ENCODE data around the gene DCC. TPM values are rescaled to one million over a fixed set of nuclear protein-coding genes. Genes with fewer than 3 reads are reported as not detected.

The DCC gene
- total RNA-seq, 2 donors from 2014 or later = 0.03 TPM; not detected in 1

DNA sequence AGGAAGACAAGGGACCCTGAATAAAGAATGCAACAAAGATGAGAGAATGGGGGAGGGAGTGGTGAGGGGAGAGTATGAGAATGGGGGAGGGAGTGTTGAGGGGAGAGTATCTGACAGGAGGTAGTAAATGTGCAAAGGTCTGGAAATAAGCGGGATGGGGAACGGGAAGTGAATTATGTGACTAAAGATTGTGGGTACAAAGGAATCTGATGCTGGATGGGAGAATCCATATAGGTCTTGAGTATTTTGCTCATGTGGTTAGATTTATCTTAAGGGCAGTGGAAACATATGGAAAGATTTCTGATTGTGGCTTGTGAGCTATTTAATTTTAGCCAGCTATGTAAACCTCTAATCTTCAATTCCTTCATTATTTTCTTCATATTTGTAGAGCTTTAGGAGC, 593.4 kb downstream of the DCC start:
- ATAC-seq (no peak), DNase-seq (no peak)
- intact Hi-C loops (cut with DNase I) = no loop called here

DNA sequence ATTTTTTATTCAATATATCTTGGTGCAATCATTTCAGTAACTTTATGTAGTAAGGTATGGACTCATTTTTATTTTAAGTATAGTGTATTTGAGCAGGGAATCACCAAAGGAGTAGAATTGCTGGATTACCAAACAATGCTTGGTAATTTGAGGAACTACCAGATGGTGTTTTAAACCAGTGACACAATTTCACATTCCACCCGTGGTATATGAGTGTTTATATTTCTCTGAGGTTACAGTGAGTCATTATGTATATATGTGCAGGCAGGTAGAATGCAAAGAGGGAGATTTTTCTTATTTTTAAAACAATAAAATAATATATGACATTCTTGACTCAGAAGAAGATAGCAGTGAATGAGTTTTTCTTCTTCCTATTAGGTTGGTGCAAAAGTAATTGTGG, 596.9 kb downstream of the DCC start:
- ATAC-seq (no peak), DNase-seq (no peak)
- intact Hi-C loops (cut with DNase I) = no loop called here

DNA sequence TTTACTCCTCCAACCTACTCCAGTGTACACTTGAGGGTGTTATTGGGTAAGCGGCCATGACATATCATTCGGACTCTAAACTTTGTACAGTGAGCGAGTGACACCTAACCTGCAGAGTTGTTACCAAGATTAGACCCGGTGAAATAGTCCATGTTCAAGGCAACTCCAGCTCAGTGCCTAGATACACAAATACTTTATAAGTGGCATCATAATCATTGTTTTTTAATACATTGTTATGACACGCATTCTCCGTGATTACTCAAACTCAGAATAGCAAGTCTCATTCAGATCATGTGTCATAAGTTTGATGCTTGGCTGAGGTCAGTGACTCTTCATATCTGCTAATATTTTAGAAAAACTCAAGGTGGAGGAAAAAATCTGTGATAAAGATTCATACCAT, 597.8 kb downstream of the DCC start:
- intact Hi-C loops (cut with DNase I) = no loop called here
- no peak for DNase-seq
- no peak for ATAC-seq

GRCh38 chr18:52945552-52945951, 605.6 kb downstream of the DCC start:
- DNase-seq (no peak), ATAC-seq (no peak)
- intact Hi-C loops (cut with DNase I) = no loop called here

DNA sequence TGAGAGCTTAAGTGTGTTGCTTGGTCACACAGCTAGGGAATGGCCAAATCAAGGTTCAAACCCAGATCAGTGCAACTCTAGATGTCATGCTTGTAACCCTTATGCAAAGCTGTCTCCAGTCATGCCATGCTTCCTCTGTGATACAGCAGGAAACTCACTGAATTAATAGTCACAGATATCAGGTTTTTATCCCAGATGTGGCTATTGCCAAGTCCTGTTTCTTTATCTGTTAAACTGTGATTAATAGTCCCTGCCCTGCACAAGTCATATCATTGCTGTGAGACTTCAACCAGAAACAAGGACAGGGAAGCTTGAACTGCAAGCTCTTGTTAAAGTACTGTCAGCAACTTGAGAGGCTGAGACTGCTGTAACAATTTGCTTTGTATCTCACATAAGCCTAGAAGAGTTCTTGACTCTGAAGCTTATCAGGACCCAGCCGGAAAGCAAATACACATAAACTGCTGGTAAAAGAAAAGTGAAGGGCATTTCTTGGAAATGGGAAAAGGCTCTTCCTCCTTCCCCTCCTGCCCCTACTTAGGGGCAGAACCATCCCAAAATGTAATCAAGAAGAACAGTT, 609.0 kb downstream of the DCC start:
- no peak for DNase-seq
- intact Hi-C loops (cut with DNase I) = no loop called here
- no peak for ATAC-seq

- no peak for DNase-seq
- intact Hi-C loops (cut with DNase I) = no loop called here
- no peak for ATAC-seq
Observed at GRCh38 chr18:52950155-52950554, 610.2 kb downstream of the DCC start.

GRCh38 chr18:52953387-52953786, 613.4 kb downstream of the DCC start:
- no peak for ATAC-seq
- intact Hi-C loops (cut with DNase I) = no loop called here
- DNase-seq = no peak

- DNase-seq (no peak), ATAC-seq (no peak)
- intact Hi-C loops (cut with DNase I) = no loop called here
Observed at GRCh38 chr18:52963481-52963880, 623.5 kb downstream of the DCC start.

- DNase-seq = no peak
- ATAC-seq = no peak
- intact Hi-C loops (cut with DNase I) = no loop called here
Observed at GRCh38 chr18:52970686-52971085, 630.7 kb downstream of the DCC start.

DNA sequence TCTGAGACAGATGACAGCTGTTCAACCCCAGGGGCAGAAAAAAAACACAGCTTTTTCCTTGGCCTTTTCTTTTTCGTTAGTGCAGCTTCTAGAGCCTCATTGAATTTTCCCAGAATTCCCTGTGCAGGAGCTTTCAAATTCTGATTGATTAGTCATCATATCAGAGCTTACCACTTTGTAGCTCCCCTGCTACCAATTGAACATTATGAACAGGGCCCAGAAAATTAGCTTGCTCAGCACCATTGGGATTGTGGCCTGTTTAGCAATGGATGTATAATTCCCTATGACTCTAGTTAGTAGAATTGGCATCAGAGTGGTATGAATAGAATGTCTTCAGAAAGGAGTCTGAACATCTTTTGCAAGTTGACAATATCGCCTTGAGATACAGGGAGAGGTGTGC, 631.1 kb downstream of the DCC start:
- DNase-seq (no peak), ATAC-seq (no peak)
- intact Hi-C loops (cut with DNase I) = no loop called here

GRCh38 chr18:52979892-52980291, 639.9 kb downstream of the DCC start:
- intact Hi-C loops (cut with DNase I) = no loop called here
- no peak for ATAC-seq
- DNase-seq = no peak

- DNase-seq = no peak
- ATAC-seq = no peak
- intact Hi-C loops (cut with DNase I) = no loop called here
Observed at GRCh38 chr18:52991246-52991645, 651.2 kb downstream of the DCC start.

DNA sequence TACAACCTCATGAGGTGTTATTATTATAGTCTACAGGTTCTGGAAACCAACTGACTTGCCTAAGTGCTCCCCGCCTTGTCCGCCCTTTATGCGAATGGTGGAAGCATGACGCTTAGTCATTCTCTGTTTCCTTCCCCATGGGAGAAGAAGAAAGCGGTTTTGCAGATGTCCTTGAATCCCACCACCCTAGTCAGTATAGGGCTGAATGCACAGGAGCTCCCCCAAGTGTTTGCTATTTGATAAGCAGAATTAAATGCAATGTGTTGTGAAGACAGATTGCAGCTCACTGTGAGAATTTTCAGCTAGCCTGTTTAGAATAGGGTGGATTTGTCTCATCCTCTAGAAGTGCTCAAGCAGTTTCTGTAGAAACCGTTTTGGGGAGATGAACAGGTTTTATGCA, 652.0 kb downstream of the DCC start:
- intact Hi-C loops (cut with DNase I) = no loop called here
- no peak for DNase-seq
- no peak for ATAC-seq

- intact Hi-C loops (cut with DNase I) = no loop called here
- ATAC-seq (no peak), DNase-seq (no peak)
Observed at GRCh38 chr18:52995875-52996274, 655.9 kb downstream of the DCC start.

DNA sequence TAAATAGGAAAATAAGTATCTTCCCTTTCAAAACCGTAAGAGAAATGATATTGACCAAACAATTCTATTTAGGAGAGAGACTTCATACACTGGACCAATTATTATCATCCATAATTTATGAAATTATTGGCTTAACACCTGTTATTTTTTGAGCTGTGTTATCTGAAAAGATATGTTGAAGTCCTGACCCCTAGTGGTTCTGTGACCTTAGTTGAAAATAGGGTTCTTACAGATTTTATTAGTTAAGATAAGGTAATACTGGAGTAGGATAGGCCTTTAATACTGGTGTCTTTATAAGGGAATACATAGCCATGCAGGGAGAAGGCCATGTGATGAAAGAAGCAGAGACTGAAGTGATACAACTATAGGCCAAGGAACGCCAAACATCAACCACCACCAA, 659.6 kb downstream of the DCC start:
- ATAC-seq (no peak), DNase-seq (no peak)
- intact Hi-C loops (cut with DNase I) = no loop called here

- DNase-seq (no peak), ATAC-seq (no peak)
- intact Hi-C loops (cut with DNase I) = no loop called here
Observed at GRCh38 chr18:53004798-53005197, 664.8 kb downstream of the DCC start.

- intact Hi-C loops (cut with DNase I) = no loop called here
Observed at GRCh38 chr18:53018791-53019190, 678.8 kb downstream of the DCC start.

GRCh38 chr18:53025247-53025646, 685.2 kb downstream of the DCC start:
- no peak for ATAC-seq
- intact Hi-C loops (cut with DNase I) = no loop called here
- no peak for DNase-seq

More at GRCh38 chr18:53018791-53019190, 678.8 kb downstream of the DCC start:
- ATAC-seq = no peak
- DNase-seq = no peak

DNA sequence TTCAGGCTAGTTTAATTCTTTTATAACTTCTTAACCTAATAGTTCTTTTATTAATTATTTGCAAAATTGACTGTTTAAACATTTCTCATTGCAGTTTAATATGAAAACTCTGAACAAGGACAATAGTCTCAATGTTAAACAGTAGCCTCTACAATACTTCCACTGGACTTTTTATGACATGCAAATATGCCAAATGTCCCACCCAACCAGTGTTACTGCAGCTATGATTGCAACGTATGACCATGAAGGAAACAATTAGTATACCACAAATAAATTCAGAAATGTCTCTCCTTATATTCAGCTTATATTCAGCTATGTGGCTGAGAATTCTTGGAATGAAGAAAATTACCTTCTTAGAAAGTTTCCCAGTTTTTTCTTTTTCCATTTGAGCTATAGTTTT, 688.6 kb downstream of the DCC start:
- intact Hi-C loops (cut with DNase I) = no loop called here
- ATAC-seq (no peak), DNase-seq (no peak)

DNA sequence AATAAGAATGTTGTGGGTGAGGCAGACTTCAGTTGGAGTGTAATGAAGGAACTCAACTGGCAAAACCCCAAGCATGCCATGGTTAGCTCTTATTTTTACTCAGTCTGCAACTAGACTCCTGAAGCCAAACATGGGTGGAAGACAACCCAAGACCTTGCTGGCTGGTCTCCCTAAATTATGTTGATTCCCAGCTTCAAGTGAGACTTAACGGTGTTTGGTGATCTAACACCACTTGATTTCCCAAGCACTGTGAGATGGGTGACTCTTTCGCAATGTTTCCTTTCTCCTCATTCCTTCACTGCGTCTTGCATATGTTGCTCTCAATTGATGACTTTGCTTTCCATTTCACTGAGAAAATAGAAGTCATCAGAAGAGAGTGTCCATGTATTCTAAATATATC, 693.1 kb downstream of the DCC start:
- intact Hi-C loops (cut with DNase I) = no loop called here
- DNase-seq (no peak), ATAC-seq (no peak)

DNA sequence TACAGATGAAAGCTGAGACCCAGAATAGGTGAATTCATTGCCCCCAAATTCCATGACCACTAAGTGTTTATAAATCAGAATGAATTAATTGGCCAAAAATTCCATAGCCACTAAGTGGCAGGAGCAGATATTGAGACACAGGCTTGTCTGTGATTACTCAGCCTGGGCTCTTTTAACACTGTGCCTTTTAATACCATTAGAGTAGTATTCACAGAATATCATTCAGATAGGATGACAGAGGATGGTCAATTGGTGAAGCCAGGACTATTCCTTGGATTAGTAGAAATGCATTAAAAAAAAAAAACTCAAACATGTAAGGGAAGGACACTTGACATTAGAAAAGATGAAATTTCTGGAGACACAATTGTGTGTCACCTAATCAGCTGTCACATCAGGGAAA, 698.6 kb downstream of the DCC start:
- no peak for ATAC-seq
- no peak for DNase-seq
- intact Hi-C loops (cut with DNase I) = no loop called here

DNA sequence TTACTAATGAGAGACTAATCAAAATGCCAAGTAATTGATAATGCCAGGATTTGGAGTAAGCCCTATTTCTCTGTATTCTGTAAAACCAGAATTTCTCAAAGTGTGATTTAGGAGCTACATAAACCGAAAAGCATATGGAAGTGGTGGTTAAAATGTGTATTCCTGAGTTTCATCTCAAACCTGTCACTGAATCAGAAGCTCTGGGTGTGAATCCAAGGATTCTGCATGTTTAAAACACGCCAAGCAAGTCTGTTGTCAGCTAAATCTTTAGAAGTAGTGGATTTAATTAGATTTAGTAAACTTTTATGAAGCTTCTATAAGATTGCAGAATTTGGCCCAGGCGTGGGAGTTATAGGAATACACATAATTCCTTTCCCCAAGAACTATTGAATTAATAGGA, 700.3 kb downstream of the DCC start:
- DNase-seq (no peak), ATAC-seq (no peak)
- intact Hi-C loops (cut with DNase I) = no loop called here
